ENCODE measurements around the gene NDE1.
"Not testable (repeated sequence)": the region's sequence is repeated elsewhere in the genome, so short reads cannot be mapped to it uniquely, and the experiment has no call there.

The NDE1 gene

GRCh38 chr16:15650698-15651171 lies 690 bp downstream of the NDE1 start:
- no peak for DNase-seq (ENCODE audit: low read depth in 2 of 2)

GRCh38 chr16:15652293-15653001 lies 2.4 kb downstream of the NDE1 start:
- DNase-seq (ENCODE audit: low read depth in 2 of 2): no peak

- peak; percentile 73 to 74 for DNase-seq (ENCODE audit: low read depth in 2 of 2)
Observed at GRCh38 chr16:15653227-15653626, 3.2 kb downstream of the NDE1 start.

- DNase-seq (ENCODE audit: low read depth in 2 of 2): no peak
Observed at GRCh38 chr16:15654591-15654990, 4.5 kb downstream of the NDE1 start.

GRCh38 chr16:15655561-15655960 lies 5.5 kb downstream of the NDE1 start:
- not testable (repeated sequence) for DNase-seq (ENCODE audit: low read depth in 2 of 2)

- DNase-seq (ENCODE audit: low read depth in 2 of 2): no peak
Observed at GRCh38 chr16:15658149-15658548, 8.1 kb downstream of the NDE1 start.

GRCh38 chr16:15658556-15658955 lies 8.5 kb downstream of the NDE1 start:
- DNase-seq (ENCODE audit: low read depth in 2 of 2): no peak

- DNase-seq (ENCODE audit: low read depth in 2 of 2): no peak
Observed at GRCh38 chr16:15660203-15660601, 10.2 kb downstream of the NDE1 start.

GRCh38 chr16:15665107-15665506 lies 15.1 kb downstream of the NDE1 start:
- no peak for DNase-seq (ENCODE audit: low read depth in 2 of 2)

- no peak for DNase-seq (ENCODE audit: low read depth in 2 of 2)
Observed at GRCh38 chr16:15667091-15667742, 17.2 kb downstream of the NDE1 start.

- no peak for DNase-seq (ENCODE audit: low read depth in 2 of 2)
Observed at GRCh38 chr16:15671530-15672117, 21.6 kb downstream of the NDE1 start.

- not testable (repeated sequence) for DNase-seq (ENCODE audit: low read depth in 2 of 2)
Observed at GRCh38 chr16:15672127-15672513, 22.1 kb downstream of the NDE1 start.

GRCh38 chr16:15672514-15673167 lies 22.6 kb downstream of the NDE1 start:
- DNase-seq (ENCODE audit: low read depth in 2 of 2): peak; percentile 92

- no peak for DNase-seq (ENCODE audit: low read depth in 2 of 2)
Observed at GRCh38 chr16:15674571-15674970, 24.5 kb downstream of the NDE1 start.

GRCh38 chr16:15676506-15676905 lies 26.5 kb downstream of the NDE1 start:
- DNase-seq (ENCODE audit: low read depth in 2 of 2): no peak

GRCh38 chr16:15677447-15677846 lies 27.4 kb downstream of the NDE1 start:
- no peak for DNase-seq (ENCODE audit: low read depth in 2 of 2)

- peak in 1 of 2 experiments; percentile 16 for DNase-seq (ENCODE audit: low read depth in 2 of 2)
Observed at GRCh38 chr16:15682105-15682570, 32.1 kb downstream of the NDE1 start.

- DNase-seq (ENCODE audit: low read depth in 2 of 2): no peak
Observed at GRCh38 chr16:15686287-15686686, 36.2 kb downstream of the NDE1 start.

GRCh38 chr16:15689290-15689689 lies 39.2 kb downstream of the NDE1 start:
- no peak for DNase-seq (ENCODE audit: low read depth in 2 of 2)

GRCh38 chr16:15690296-15690695 lies 40.3 kb downstream of the NDE1 start:
- DNase-seq (ENCODE audit: low read depth in 2 of 2): no peak

- DNase-seq (ENCODE audit: low read depth in 2 of 2): no peak
Observed at GRCh38 chr16:15691046-15691445, 41.0 kb downstream of the NDE1 start.

- not testable (repeated sequence) for DNase-seq (ENCODE audit: low read depth in 2 of 2)
Observed at GRCh38 chr16:15692508-15692907, 42.5 kb downstream of the NDE1 start.
